Testis (tissue), 2 donors: ENCODE data around the gene ELF1.

Experiments used
- CTCF ChIP-seq, 3 experiments: fragments of 450-650 bp in 2 of 3; fragments of 200-600 bp in 1 of 3; sonication (generic) in 1 of 3; IDR thresholded peaks; one replicate each; pipeline ENCODE4 v1.5.1; 2016 to 2019; ENCODE audit warnings: antibody characterized with exemption in 3 of 3, mild to moderate bottlenecking in 2 of 3, moderate library complexity in 1 of 3
- POLR2A ChIP-seq: fragments of 450-650 bp; IDR thresholded peaks from one replicate; pipeline ENCODE4 v1.6.1; 2017; ENCODE audit warnings: antibody characterized with exemption, mild to moderate bottlenecking, moderate library complexity

- TF ChIP-seq CTCF (IDR thresholded peaks at IDR 0.05) (no peak), POLR2A (no peak)
Observed at GRCh38 chr13:40910324-40911050, 108.6 kb downstream of the ELF1 start.
